Measurements from ENCODE around the gene CPLANE1. TPM values are rescaled to one million over a fixed set of nuclear protein-coding genes. Genes with fewer than 3 reads are reported as not detected.

Gene CPLANE1
- total and polyA plus RNA-seq, 2 experiments from 2014 or later, result 5.8 to 13.7 TPM

DNA sequence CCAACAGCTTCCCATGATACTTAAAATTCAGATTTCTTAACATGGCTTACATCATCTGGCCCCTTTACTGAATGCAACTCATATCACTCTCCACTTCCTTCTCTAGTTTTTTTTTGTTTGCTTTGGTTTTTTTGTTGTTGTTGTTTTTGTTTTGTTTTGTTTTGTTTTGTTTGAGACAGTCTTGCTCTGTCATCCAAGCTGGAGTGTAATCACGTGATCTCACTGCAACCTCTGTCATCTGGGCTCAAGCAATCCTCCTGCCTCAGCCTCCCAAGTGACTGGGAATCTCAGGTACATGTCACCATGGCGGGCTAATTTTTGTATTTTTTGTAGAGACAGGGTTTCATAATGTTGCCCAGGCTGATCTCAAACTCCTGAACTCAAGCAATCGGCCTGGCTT lies 41.4 kb downstream of the CPLANE1 start:
- DNase-seq (ENCODE audit: low read depth in 1 of 2, low spot score in 1 of 2), result no peak
- TF ChIP-seq, protein P1, sequence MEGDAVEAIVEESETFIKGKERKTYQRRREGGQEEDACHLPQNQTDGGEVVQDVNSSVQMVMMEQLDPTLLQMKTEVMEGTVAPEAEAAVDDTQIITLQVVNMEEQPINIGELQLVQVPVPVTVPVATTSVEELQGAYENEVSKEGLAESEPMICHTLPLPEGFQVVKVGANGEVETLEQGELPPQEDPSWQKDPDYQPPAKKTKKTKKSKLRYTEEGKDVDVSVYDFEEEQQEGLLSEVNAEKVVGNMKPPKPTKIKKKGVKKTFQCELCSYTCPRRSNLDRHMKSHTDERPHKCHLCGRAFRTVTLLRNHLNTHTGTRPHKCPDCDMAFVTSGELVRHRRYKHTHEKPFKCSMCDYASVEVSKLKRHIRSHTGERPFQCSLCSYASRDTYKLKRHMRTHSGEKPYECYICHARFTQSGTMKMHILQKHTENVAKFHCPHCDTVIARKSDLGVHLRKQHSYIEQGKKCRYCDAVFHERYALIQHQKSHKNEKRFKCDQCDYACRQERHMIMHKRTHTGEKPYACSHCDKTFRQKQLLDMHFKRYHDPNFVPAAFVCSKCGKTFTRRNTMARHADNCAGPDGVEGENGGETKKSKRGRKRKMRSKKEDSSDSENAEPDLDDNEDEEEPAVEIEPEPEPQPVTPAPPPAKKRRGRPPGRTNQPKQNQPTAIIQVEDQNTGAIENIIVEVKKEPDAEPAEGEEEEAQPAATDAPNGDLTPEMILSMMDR (IDR thresholded peaks at IDR 0.05; ENCODE audit: low read depth, low read length), result no peak
- H3K4me1 ChIP-seq (ENCODE audit: low read depth), result no peaks in the 10 kb centered on the region
- no peaks in the 10 kb centered on the region for H3K27me3 ChIP-seq
- H3K27ac ChIP-seq, result no peak overlapping the region
- H3K9me3 ChIP-seq (ENCODE audit: low read depth), result no peaks in the 10 kb centered on the region
- H3K36me3 ChIP-seq, result peaks cover 31% of the 10 kb centered on the region
- no peak overlapping the region for H3K4me3 ChIP-seq

GRCh38 chr5:37206736-37207135 lies 42.4 kb downstream of the CPLANE1 start:
- no peaks in the 10 kb centered on the region for H3K9me3 ChIP-seq (ENCODE audit: low read depth)
- TF ChIP-seq, protein P1 (IDR thresholded peaks at IDR 0.05; ENCODE audit: low read depth, low read length), result no peak
- H3K4me1 ChIP-seq (ENCODE audit: low read depth), result no peaks in the 10 kb centered on the region
- no peak overlapping the region for H3K27ac ChIP-seq
- H3K27me3 ChIP-seq, result no peaks in the 10 kb centered on the region
- no peak overlapping the region for H3K4me3 ChIP-seq
- DNase-seq (ENCODE audit: low read depth in 1 of 2, low spot score in 1 of 2), result peak in 1 of 2 donors; percentile 55
- peaks cover 28% of the 10 kb centered on the region for H3K36me3 ChIP-seq

DNA sequence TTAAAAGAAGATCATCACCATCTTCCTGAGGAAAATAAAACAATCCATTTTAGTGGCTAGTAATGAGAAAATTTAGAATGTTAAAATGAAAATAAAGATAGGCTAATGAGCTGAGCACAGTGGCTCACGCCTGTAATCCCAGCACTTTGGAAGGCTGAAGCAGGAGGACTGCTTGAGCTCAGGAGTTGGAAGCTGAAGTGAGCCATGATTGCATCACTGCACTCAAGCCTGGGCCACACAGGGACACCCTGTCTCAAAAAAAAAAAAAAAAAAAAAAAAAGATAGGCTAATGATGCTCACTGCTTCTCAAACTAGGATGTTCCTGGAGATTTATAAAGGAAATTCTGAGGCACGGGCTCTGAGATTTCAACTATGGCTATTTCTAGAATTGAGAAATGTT lies 50.3 kb downstream of the CPLANE1 start:
- Histone ChIP-seq H3K36me3 (peaks cover 47% of the 10 kb centered on the region), H3K4me3 (no peak overlapping the region), H3K27me3 (no peaks in the 10 kb centered on the region), H3K9me3 (ENCODE audit: low read depth) (no peaks in the 10 kb centered on the region), H3K27ac (no peak overlapping the region), H3K4me1 (ENCODE audit: low read depth) (no peaks in the 10 kb centered on the region)
- peak in 1 of 2 donors; percentile 72 for DNase-seq (ENCODE audit: low read depth in 1 of 2, low spot score in 1 of 2)
- TF ChIP-seq, protein P1 (IDR thresholded peaks at IDR 0.05; ENCODE audit: low read depth, low read length), result no peak

GRCh38 chr5:37198061-37198460 lies 51.1 kb downstream of the CPLANE1 start:
- Histone ChIP-seq H3K4me3 (no peak overlapping the region), H3K27ac (no peak overlapping the region), H3K4me1 (ENCODE audit: low read depth) (no peaks in the 10 kb centered on the region), H3K36me3 (peaks cover 50% of the 10 kb centered on the region), H3K27me3 (no peaks in the 10 kb centered on the region), H3K9me3 (ENCODE audit: low read depth) (no peaks in the 10 kb centered on the region)
- TF ChIP-seq, protein P1 (IDR thresholded peaks at IDR 0.05; ENCODE audit: low read depth, low read length), result no peak
- no peak for DNase-seq (ENCODE audit: low read depth in 1 of 2, low spot score in 1 of 2)

- Histone ChIP-seq H3K9me3 (ENCODE audit: low read depth) (no peaks in the 10 kb centered on the region), H3K27ac (no peak overlapping the region), H3K36me3 (peaks cover 51% of the 10 kb centered on the region), H3K4me1 (ENCODE audit: low read depth) (no peaks in the 10 kb centered on the region), H3K4me3 (no peak overlapping the region), H3K27me3 (no peaks in the 10 kb centered on the region)
- peak in 1 of 2 donors; percentile 34 for DNase-seq (ENCODE audit: low read depth in 1 of 2, low spot score in 1 of 2)
- TF ChIP-seq, protein P1 (IDR thresholded peaks at IDR 0.05; ENCODE audit: low read depth, low read length), result no peak
Measured at GRCh38 chr5:37197340-37198050, 51.7 kb downstream of the CPLANE1 start.
